Lower leg skin (tissue), 4 donors: ENCODE measurements around the gene CTDSP2. TPM values are rescaled to one million over a fixed set of nuclear protein-coding genes. Genes with fewer than 3 reads are reported as not detected.

Experiments
- DNase-seq, 2 donors: peaks; one replicate each; pipeline ENCODE4 v3.0.0-alpha.2; 2019; ENCODE audit warnings: low spot score in 2 of 2
- H3K4me3 ChIP-seq: fragments of 200-600 bp; sonication (generic); 2 replicates; pipeline ENCODE4 v1.5.1; 2017; ENCODE audit warnings: mild to moderate bottlenecking, low read depth; ENCODE audit not compliant: poor library complexity, severe bottlenecking
- POLR2A ChIP-seq, 2 donors: fragments of 450-650 bp; IDR thresholded peaks; one replicate each; pipeline ENCODE4 v1.6.1; 2016 to 2017; ENCODE audit warnings: antibody characterized with exemption in 2 of 2, mild to moderate bottlenecking in 1 of 2, moderate library complexity in 1 of 2
- WGBS, 2 donors: methylation state at CpG; one replicate each; pipeline ENCODE4 v1.1.5; 2018; 5-methylcytosine and 5-hydroxymethylcytosine counted together
- intact Hi-C: fragments of 100-400 bp; cut with DNase I; formaldehyde crosslinking; loops from one replicate; pipeline ENCODE4 v1.15.0; 2023; ENCODE audit warnings: low total_unique reads
- total RNA-seq, 4 donors: library from RNA; depleted of rRNA; stranded (reverse); fragments of >200 nt; gene quantifications; one replicate each; pipeline ENCODE4 v1.1.0, GENCODE V29; 2016
- TF ChIP-seq, protein P1 (sequence below), 3 donors: fragments of 450-650 bp; IDR thresholded peaks; one replicate each; pipeline ENCODE4 v1.5.1; 2016; ENCODE audit warnings: antibody characterized with exemption in 3 of 3, mild to moderate bottlenecking in 3 of 3, moderate library complexity in 2 of 3

The CTDSP2 gene
- total RNA-seq, 4 donors from 2014 or later = 129 to 174 (median 169) TPM

DNA sequence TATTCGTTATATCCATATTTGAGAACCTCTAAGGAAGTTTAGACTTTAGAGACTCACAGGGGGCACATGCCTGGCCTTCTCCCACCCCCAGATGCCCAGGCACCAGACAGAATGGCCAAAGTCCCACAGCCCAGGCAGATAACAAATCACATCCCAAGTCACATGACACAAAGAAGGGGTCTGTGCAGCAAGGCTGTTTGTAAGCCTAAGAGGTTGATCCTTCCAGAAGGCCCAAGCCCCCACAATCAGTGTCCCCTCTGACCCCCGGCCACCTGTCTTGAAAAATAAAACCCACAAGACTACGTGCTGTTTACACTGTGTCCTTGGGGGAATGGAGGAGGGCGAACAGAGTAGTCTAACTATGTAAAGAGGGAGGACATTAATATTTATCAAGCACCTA is 5.1 kb downstream of the CTDSP2 start:
- intact Hi-C loops = no loop called here
- WGBS, 2 donors = 36 to 52% methylated on average over 4 of the region's 4 CpGs
- DNase-seq = no peak
- no peak overlapping the region for H3K4me3 ChIP-seq
- TF ChIP-seq, protein P1, sequence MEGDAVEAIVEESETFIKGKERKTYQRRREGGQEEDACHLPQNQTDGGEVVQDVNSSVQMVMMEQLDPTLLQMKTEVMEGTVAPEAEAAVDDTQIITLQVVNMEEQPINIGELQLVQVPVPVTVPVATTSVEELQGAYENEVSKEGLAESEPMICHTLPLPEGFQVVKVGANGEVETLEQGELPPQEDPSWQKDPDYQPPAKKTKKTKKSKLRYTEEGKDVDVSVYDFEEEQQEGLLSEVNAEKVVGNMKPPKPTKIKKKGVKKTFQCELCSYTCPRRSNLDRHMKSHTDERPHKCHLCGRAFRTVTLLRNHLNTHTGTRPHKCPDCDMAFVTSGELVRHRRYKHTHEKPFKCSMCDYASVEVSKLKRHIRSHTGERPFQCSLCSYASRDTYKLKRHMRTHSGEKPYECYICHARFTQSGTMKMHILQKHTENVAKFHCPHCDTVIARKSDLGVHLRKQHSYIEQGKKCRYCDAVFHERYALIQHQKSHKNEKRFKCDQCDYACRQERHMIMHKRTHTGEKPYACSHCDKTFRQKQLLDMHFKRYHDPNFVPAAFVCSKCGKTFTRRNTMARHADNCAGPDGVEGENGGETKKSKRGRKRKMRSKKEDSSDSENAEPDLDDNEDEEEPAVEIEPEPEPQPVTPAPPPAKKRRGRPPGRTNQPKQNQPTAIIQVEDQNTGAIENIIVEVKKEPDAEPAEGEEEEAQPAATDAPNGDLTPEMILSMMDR (IDR thresholded peaks at IDR 0.05) = no peak
- TF ChIP-seq POLR2A (IDR thresholded peaks at IDR 0.05) = no peak

DNA sequence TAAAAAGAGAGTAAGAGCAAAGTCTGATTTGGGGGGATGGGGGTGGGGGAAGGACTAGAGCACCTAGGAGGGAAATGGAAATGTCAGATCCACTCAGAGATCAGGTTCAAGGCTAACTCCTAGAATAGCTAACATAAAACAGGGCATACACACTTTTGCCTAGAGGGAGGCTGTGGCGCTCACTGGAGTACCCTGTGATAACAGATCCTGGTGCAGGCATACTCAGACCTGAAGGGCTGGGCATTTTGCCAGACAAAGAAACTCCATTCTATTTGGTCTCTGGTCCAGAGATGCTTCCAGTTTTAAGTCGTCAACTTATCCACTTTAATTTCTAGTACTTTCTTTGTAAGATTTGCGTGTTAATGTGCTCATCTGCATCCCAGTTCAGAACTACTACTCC is 5.8 kb downstream of the CTDSP2 start:
- no peak for TF ChIP-seq POLR2A (IDR thresholded peaks at IDR 0.05)
- TF ChIP-seq, protein P1 (IDR thresholded peaks at IDR 0.05) = no peak
- no peak for DNase-seq
- H3K4me3 ChIP-seq = no peak overlapping the region
- WGBS, 2 donors = 15 to 16% methylated on average over 3 of the region's 3 CpGs
- intact Hi-C loops = no loop called here

DNA sequence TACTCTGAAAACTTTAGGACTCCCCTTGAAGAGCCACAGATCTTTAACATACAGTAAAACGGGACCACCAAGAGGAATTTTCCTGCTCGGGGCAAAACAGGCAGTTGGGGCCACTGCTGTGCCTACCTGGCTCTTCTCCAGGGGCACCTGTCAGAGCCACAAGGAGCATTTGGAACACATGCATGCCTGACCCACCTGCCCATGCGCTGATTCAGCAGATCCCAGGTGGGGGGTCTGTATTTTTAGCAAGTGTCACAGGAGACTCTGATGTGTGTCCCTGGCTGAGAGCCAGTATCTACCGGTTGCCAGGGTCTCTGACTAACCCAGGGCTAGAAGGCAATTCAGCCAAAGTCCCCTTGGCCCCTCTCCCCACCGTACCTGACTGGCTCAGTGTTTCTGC is 6.5 kb downstream of the CTDSP2 start:
- intact Hi-C loops = loop anchor here (5.0 kb wide), 1 partner anchor 57 kb away; no protein-coding TSS in a partner anchor
- 36 to 39% methylated on average over 5 of the region's 5 CpGs for WGBS, 2 donors
- H3K4me3 ChIP-seq = no peak overlapping the region
- TF ChIP-seq POLR2A (IDR thresholded peaks at IDR 0.05) = no peak
- TF ChIP-seq, protein P1 (IDR thresholded peaks at IDR 0.05) = no peak
- no peak for DNase-seq

DNA sequence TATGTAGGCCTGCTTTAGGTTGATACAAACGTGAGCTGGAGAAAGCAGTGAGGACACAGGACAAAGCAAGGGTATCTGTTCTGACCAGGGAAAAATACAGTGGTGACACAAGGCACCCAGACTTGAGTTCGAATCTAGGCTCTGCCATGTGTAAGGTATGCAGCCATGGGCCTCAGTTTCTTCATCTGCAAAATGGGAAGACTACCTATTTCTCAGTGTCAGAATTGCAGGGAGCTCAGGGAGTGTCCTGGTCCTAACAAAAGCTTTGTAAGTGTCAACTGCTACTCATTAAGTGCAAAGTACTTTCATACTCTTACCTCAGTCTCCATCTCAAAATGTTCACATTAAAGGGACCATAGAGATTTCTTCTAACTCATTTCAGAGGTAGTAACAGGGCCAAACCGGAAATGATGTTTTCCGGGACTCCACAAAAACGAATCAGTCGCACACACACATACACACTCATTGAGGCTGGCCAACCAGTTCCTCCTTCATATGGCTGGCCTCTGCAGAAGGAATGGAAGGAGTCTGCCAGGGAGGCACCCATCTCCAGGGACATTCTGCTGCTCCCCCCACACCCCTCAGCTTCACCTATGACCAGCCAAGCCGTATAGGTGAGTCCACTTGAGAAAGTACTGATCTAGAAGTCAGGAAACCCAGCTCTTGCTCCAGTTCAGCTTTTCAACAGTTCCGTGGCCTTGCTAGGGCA is 7.8 kb downstream of the CTDSP2 start:
- TF ChIP-seq, protein P1 (IDR thresholded peaks at IDR 0.05) = no peak
- no peak for TF ChIP-seq POLR2A (IDR thresholded peaks at IDR 0.05)
- intact Hi-C loops = loop anchor here (5.0 kb wide), 1 partner anchor 59 kb away; no protein-coding TSS in a partner anchor
- DNase-seq = no peak
- no peak overlapping the region for H3K4me3 ChIP-seq
- WGBS, 2 donors = 37 to 41% methylated on average over 8 of the region's 8 CpGs

DNA sequence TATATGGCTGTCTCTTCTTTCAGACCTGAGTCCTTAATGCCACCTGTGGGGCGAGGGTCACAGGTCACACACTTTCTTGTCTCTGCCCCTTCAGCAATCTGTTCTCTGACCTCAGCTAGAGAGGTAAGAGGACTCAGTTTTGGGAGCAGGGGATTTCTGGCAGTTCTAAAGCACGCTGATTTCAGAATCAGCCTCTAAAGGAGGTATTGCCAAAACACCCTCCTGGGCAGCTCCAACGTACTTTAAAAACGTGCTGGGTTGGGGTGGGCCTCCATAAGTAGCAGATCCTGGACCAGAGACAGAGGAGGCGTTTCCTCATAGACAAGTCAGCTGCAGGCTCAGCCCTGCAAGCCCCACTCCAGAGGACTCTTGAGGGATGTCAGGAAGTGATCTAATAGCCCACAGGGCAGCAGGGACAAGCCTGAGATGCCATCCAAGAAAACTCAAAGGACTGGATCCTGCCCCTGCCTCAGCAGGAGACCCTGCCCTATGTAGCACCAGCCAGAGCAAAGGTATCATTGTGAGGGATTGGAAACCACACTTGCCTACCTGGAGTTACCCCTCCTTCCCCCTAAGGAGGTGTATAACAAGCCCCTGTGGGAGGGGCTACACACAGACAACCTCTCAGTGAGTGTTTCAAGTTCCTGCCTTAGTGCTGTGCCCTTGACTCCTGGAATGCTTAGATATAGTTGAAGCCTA is 8.5 kb downstream of the CTDSP2 start:
- WGBS, 2 donors = 12% methylated on average over 5 of the region's 5 CpGs
- no peak for DNase-seq
- H3K4me3 ChIP-seq = no peak overlapping the region
- intact Hi-C loops = loop anchor here (5.0 kb wide), 1 partner anchor 59 kb away; no protein-coding TSS in a partner anchor
- TF ChIP-seq, protein P1 (IDR thresholded peaks at IDR 0.05) = no peak
- TF ChIP-seq POLR2A (IDR thresholded peaks at IDR 0.05) = no peak
